ENCODE measurements around the gene LRRC8C.

DNA sequence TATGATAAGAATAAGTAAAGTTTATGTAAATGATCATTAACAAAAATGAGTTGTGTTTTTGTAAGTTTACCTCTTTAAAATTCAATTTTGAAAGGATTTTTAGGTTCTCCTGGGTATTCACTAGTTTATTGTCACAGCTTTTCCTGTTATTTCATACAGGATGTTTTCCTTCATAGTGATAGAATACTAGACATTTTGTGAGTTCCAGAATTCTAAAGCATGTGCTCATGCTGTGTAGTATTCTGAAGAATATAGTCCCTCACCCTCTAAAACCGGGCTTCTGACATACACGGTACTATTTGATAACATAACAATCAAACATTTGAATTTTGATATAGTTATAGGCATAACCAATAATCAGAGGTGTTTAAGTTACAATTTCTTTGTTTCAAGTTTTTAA lies 10.7 kb downstream of the LRRC8C start:
- TF ChIP-seq CTCF (IDR thresholded peaks at IDR 0.05): no peak
- no peak for TF ChIP-seq POLR2A (IDR thresholded peaks at IDR 0.05)
- TF ChIP-seq EP300 (IDR thresholded peaks at IDR 0.05): no peak
- TF ChIP-seq POLR2AphosphoS5 (IDR thresholded peaks at IDR 0.05): no peak

All from sigmoid colon (tissue), 4 donors.